Prostate gland (tissue), 2 donors: Measurements from ENCODE around the gene ADAM29. TPM values are rescaled to one million over a fixed set of nuclear protein-coding genes. Genes with fewer than 3 reads are reported as not detected.
"Not testable (repeated sequence)": the region's sequence is repeated elsewhere in the genome, so short reads cannot be mapped to it uniquely, and the experiment has no call there.

Source experiments
- DNase-seq: peaks from one replicate; pipeline ENCODE4 v3.0.0-alpha.2; 2019; ENCODE audit warnings: low spot score
- H3K27ac ChIP-seq, 2 donors: fragments of 200-600 bp; sonication (generic); 2 replicates each; pipeline ENCODE4 v1.5.1; 2017 to 2019
- H3K27me3 ChIP-seq: fragments of 200-600 bp; sonication (generic); replicated peaks from 2 replicates; pipeline ENCODE4 v1.5.1; 2019; ENCODE audit not compliant: insufficient read depth
- H3K36me3 ChIP-seq, 2 donors: fragments of 200-600 bp; sonication (generic); 1 replicate in 1 of 2; 2 replicates in 1 of 2; pipeline versions ENCODE4 v1.5.1 to v1.8.1; 2017 to 2019
- H3K4me1 ChIP-seq: fragments of 200-600 bp; sonication (generic); replicated peaks from 2 replicates; pipeline ENCODE4 v1.5.1; 2019
- H3K4me3 ChIP-seq, 2 donors: fragments of 200-600 bp; sonication (generic); 2 replicates each; pipeline ENCODE4 v1.5.1; 2017 to 2019
- H3K9me3 ChIP-seq: fragments of 200-600 bp; sonication (generic); 2 replicates; pipeline ENCODE4 v1.5.1; 2017
- CTCF ChIP-seq, 4 experiments: fragments of 200-600 bp in 2 of 4; fragments of 450-650 bp in 2 of 4; sonication (generic) in 2 of 4; IDR thresholded peaks; 1 replicate in 3 of 4; 2 replicates in 1 of 4; pipeline ENCODE4 v1.5.1; 2016 to 2019; ENCODE audit warnings: antibody characterized with exemption in 4 of 4, mild to moderate bottlenecking in 2 of 4, moderate library complexity in 2 of 4
- POLR2A ChIP-seq: fragments of 450-650 bp; IDR thresholded peaks from one replicate; pipeline ENCODE4 v1.6.1; 2016; ENCODE audit warnings: antibody characterized with exemption, mild to moderate bottlenecking
- POLR2AphosphoS5 ChIP-seq: sonication (generic); formaldehyde crosslinking; IDR thresholded peaks from one replicate; pipeline ENCODE4 v1.6.1; 2017; ENCODE audit warnings: antibody characterized with exemption
- WGBS: methylation state at CpG from one replicate; pipeline ENCODE4 v1.1.5; 2018; 5-methylcytosine and 5-hydroxymethylcytosine counted together
- intact Hi-C: fragments of 100-400 bp; cut with DNase I; formaldehyde crosslinking; loops from one replicate; pipeline ENCODE4 v1.14.2; 2022
- total RNA-seq, 2 donors: library from RNA; depleted of rRNA; stranded (reverse); fragments of >200 nt; gene quantifications; one replicate each; pipeline ENCODE4 v1.1.0, GENCODE V29; 2016

The ADAM29 gene
- total RNA-seq: 1 to 10 TPM in 1 of 2 donors, under 1 TPM in 1; 0.64 to 5.3 TPM

DNA sequence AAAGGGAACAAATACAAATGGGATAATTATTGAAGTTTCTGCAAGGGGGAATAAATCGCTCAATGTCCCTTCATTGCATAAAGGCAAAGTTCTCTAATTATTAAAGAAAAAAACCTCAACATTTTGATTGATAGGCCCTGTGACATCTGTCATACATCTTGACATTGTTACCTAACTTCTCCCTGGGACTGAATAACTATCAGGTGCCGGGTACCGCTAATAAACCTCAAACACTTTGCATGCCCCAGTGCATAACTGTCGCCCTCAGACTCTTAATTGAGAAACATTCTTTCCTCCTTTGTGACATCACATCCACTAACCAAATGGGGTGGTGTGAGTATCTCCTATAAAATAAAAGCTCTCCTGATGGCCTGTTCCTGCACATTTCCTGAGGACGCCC is at the start of gene ADAM29:
Gene ADAM29, plus strand, starts transcription at position 301 of the 400 bp plus-strand sequence. CDS start 57,168 bp downstream, outside the sequence.
- Histone ChIP-seq H3K4me3 (no peak within 1 kb of the TSS), H3K4me1 (no peaks in the 10 kb centered on the region), H3K27ac (no peak within 1 kb of the TSS), H3K27me3 (no peaks in the 10 kb centered on the region), H3K9me3 (no peaks in the 10 kb centered on the region), H3K36me3 (no peaks in the 10 kb centered on the region)
- intact Hi-C loops: no loop called here
- no peak for DNase-seq
- 79% methylated on average over 5 of the region's 5 CpGs for WGBS
- TF ChIP-seq POLR2AphosphoS5: no peak
- TF ChIP-seq CTCF (IDR thresholded peaks at IDR 0.05): no peak
- no peak for TF ChIP-seq POLR2A

- intact Hi-C loops: no loop called here
- no peak for DNase-seq
- Histone ChIP-seq H3K36me3 (no peaks in the 10 kb centered on the region), H3K4me3 (no peak overlapping the region), H3K4me1 (no peaks in the 10 kb centered on the region), H3K27me3 (no peaks in the 10 kb centered on the region), H3K9me3 (no peaks in the 10 kb centered on the region), H3K27ac (no peak overlapping the region)
- TF ChIP-seq CTCF (IDR thresholded peaks at IDR 0.05) (no peak), POLR2A (no peak), POLR2AphosphoS5 (no peak)
- 75% methylated on average over 3 of the region's 3 CpGs for WGBS
Measured at GRCh38 chr4:174869339-174869738, 48.8 kb upstream of the ADAM29 start.

- Histone ChIP-seq H3K9me3 (no peaks in the 10 kb centered on the region), H3K27ac (no peak overlapping the region), H3K27me3 (no peaks in the 10 kb centered on the region), H3K36me3 (no peaks in the 10 kb centered on the region), H3K4me3 (no peak overlapping the region), H3K4me1 (no peaks in the 10 kb centered on the region)
- intact Hi-C loops: no loop called here
- 38% methylated on average over 2 of the region's 2 CpGs for WGBS
- no peak for DNase-seq
- TF ChIP-seq CTCF (IDR thresholded peaks at IDR 0.05): no peak
Measured at GRCh38 chr4:174870311-174870710, 47.8 kb upstream of the ADAM29 start.

GRCh38 chr4:174871407-174871806 is 46.8 kb upstream of the ADAM29 start:
- H3K4me3 ChIP-seq: no peak overlapping the region
- no peak for DNase-seq
- no peaks in the 10 kb centered on the region for H3K4me1 ChIP-seq
- intact Hi-C loops: no loop called here
- TF ChIP-seq POLR2AphosphoS5 (no peak), CTCF (IDR thresholded peaks at IDR 0.05) (no peak), POLR2A (no peak)
- H3K36me3 ChIP-seq: no peaks in the 10 kb centered on the region
- no peaks in the 10 kb centered on the region for H3K9me3 ChIP-seq
- no peak overlapping the region for H3K27ac ChIP-seq
- no peaks in the 10 kb centered on the region for H3K27me3 ChIP-seq

DNA sequence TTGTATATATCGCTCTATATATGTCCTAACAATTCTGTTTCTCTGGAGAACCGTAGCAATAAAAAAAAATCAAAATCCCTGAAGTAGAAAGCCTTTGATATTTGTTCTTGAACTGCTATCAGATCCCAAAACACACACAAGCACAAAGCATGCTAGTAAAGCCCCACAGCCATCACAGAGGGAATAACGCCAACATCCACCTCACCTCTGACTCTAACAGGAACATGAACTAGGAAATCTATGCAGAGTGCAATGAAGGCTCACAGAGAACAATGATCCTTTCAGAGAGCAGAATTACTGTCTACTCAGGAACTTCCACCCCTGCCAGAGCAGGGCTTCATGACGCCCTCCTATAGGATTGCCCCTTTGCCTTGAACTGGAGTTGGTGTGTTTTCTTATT is 45.0 kb upstream of the ADAM29 start:
- DNase-seq, intact Hi-C loops, H3K4me3 ChIP-seq, H3K4me1 ChIP-seq, H3K27me3 ChIP-seq, H3K27ac ChIP-seq, H3K36me3 ChIP-seq, H3K9me3 ChIP-seq: not testable (repeated sequence)
- 46% methylated on average over 4 of the region's 4 CpGs for WGBS
